GM23338 (cell line): Measurements from ENCODE around the gene ZNF256. TPM values are rescaled to one million over a fixed set of nuclear protein-coding genes. Genes with fewer than 3 reads are reported as not detected.

ENCODE experiments used
- ATAC-seq: fragments of 200-7000 bp; cut with Tn5 transposase; 3 replicates; pipeline ENCODE4 v1.9.1; 2020
- DNase-seq: peaks from one replicate; pipeline ENCODE4 v3.0.0-alpha.2; 2015; ENCODE audit warnings: low spot score
- H2AFZ ChIP-seq: fragments of 200-600 bp; sonication (generic); 2 replicates; pipeline ENCODE4 v1.8.0; 2016; ENCODE audit warnings: antibody characterized with exemption, mild to moderate bottlenecking, moderate library complexity
- H3F3A ChIP-seq: fragments of 200-600 bp; sonication (generic); replicated peaks from 2 replicates; pipeline ENCODE4 v1.8.0; 2017; ENCODE audit warnings: antibody characterized with exemption, mixed run types, low read depth
- H3K27ac ChIP-seq: fragments of 200-600 bp; sonication (generic); 2 replicates; pipeline ENCODE4 v1.6.1; 2016; ENCODE audit warnings: low read depth
- H3K27me3 ChIP-seq: fragments of 200-600 bp; sonication (generic); 2 replicates; pipeline ENCODE4 v1.8.0; 2016; ENCODE audit warnings: mild to moderate bottlenecking, mixed run types, moderate library complexity; ENCODE audit not compliant: insufficient read depth
- H3K36me3 ChIP-seq: fragments of 200-600 bp; sonication (generic); 2 replicates; pipeline ENCODE4 v1.8.0; 2016; ENCODE audit warnings: mild to moderate bottlenecking; ENCODE audit not compliant: insufficient read depth
- H3K4me1 ChIP-seq: fragments of 200-600 bp; sonication (generic); 2 replicates; pipeline ENCODE4 v1.8.0; 2016; ENCODE audit warnings: mild to moderate bottlenecking, moderate library complexity; ENCODE audit not compliant: insufficient read depth
- H3K4me2 ChIP-seq: fragments of 200-600 bp; sonication (generic); 2 replicates; pipeline ENCODE4 v1.7.1; 2017; ENCODE audit warnings: mixed run types
- H3K4me3 ChIP-seq: fragments of 200-600 bp; sonication (generic); 2 replicates; pipeline ENCODE4 v1.6.1; 2016; ENCODE audit warnings: mixed run types
- H3K79me2 ChIP-seq: fragments of 200-600 bp; sonication (generic); replicated peaks from 2 replicates; pipeline ENCODE4 v1.8.0; 2017; ENCODE audit warnings: mild to moderate bottlenecking; ENCODE audit not compliant: insufficient read depth
- H3K9me2 ChIP-seq: fragments of 200-600 bp; sonication (generic); 2 replicates; pipeline ENCODE4 v1.8.0; 2017; ENCODE audit not compliant: insufficient read depth
- H4K20me1 ChIP-seq: fragments of 200-600 bp; sonication (generic); replicated peaks from 2 replicates; pipeline ENCODE4 v1.8.0; 2017; ENCODE audit warnings: mild to moderate bottlenecking; ENCODE audit not compliant: insufficient read depth
- H3K27ac Mint-ChIP-seq: 2 replicates; pipeline ENCODE4 v1.8.0; 2020; ENCODE audit warnings: inconsistent platforms, mild to moderate bottlenecking, moderate library complexity, mixed read lengths
- H3K27me3 Mint-ChIP-seq: 3 replicates; pipeline ENCODE4 v1.8.0; 2022; ENCODE audit warnings: low read depth, mild to moderate bottlenecking, moderate library complexity, mixed read lengths, inconsistent platforms; ENCODE audit not compliant: insufficient read depth, poor library complexity
- H3K36me3 Mint-ChIP-seq: 3 replicates; pipeline ENCODE4 v1.8.0; 2021; ENCODE audit warnings: low read depth, mild to moderate bottlenecking, inconsistent platforms, moderate library complexity, mixed read lengths
- H3K4me1 Mint-ChIP-seq: 3 replicates; pipeline ENCODE4 v1.8.0; 2020; ENCODE audit warnings: mild to moderate bottlenecking, inconsistent platforms, mixed read lengths
- H3K4me3 Mint-ChIP-seq: 3 replicates; pipeline ENCODE4 v1.8.0; 2021; ENCODE audit warnings: moderate library complexity, mild to moderate bottlenecking, inconsistent platforms, mixed read lengths
- H3K9me3 Mint-ChIP-seq: 3 replicates; pipeline ENCODE4 v1.8.0; 2020; ENCODE audit warnings: moderate library complexity, mild to moderate bottlenecking, inconsistent platforms, mixed read lengths
- CREB1 ChIP-seq: fragments of 250-450 bp; sonication (Bioruptor Pico); IDR thresholded peaks from 2 replicates; pipeline ENCODE4 v1.5.0; 2020; ENCODE audit warnings: low read depth, mild to moderate bottlenecking, moderate library complexity
- CTCF ChIP-seq, 2 experiments: fragments of 200-600 bp in 1 of 2; sonication (generic) in 1 of 2; conservative IDR thresholded peaks; 2 replicates each; pipeline versions ENCODE4 v1.5.1 to v1.6.1; 2016 to 2017; ENCODE audit warnings: antibody characterized with exemption in 2 of 2, low read depth in 2 of 2, mild to moderate bottlenecking in 2 of 2, moderate library complexity in 1 of 2
- EZH2 ChIP-seq: fragments of 200-600 bp; sonication (generic); IDR thresholded peaks from one replicate; pipeline ENCODE4 v1.8.0; 2017; ENCODE audit warnings: antibody characterized with exemption, mild to moderate bottlenecking, low read depth; ENCODE audit not compliant: unreplicated experiment
- EZH2phosphoT487 ChIP-seq: fragments of 200-600 bp; sonication (generic); IDR thresholded peaks from one replicate; pipeline ENCODE4 v1.8.1; 2018; ENCODE audit warnings: antibody characterized with exemption; ENCODE audit not compliant: unreplicated experiment
- JUNB ChIP-seq: IDR thresholded peaks from one replicate; pipeline ENCODE4 v1.6.1; 2016; ENCODE audit warnings: antibody characterized with exemption; ENCODE audit not compliant: unreplicated experiment
- NANOG ChIP-seq: IDR thresholded peaks from 2 replicates; pipeline ENCODE4 v1.6.1; 2016; ENCODE audit warnings: antibody characterized with exemption, borderline replicate concordance
- POLR2AphosphoS5 ChIP-seq: IDR thresholded peaks from 2 replicates; pipeline ENCODE4 v1.6.1; 2016; ENCODE audit warnings: antibody characterized with exemption, low read depth
- STAT1 ChIP-seq: IDR thresholded peaks from one replicate; pipeline ENCODE4 v1.6.1; 2016; ENCODE audit warnings: antibody characterized with exemption; ENCODE audit not compliant: unreplicated experiment
- ZNF114 ChIP-seq: fragments of 250-450 bp; sonication (Bioruptor Pico); IDR thresholded peaks from 2 replicates; pipeline ENCODE4 v1.5.0; 2020; ENCODE audit warnings: mild to moderate bottlenecking, moderate library complexity
- ZNF331 ChIP-seq: fragments of 250-450 bp; sonication (Bioruptor Pico); IDR thresholded peaks from 2 replicates; pipeline ENCODE4 v1.5.0; 2020; ENCODE audit warnings: low read depth, mild to moderate bottlenecking, moderate library complexity
- polyA plus RNA-seq: library from polyadenylated mRNA; unstranded; fragments of >200 nt; fragmentation: Nextera tagmentation; extraction: Ambion mirVana; gene quantifications from 2 replicates; pipeline ENCODE4 v1.2.1, GENCODE V29; 2016
- total RNA-seq: library from RNA; depleted of rRNA; stranded (reverse); fragments of >200 nt; shearing (Covaris generic); gene quantifications from 2 replicates; pipeline ENCODE4 v1.2.3, GENCODE V29; 2014
- TF ChIP-seq, protein P1 (sequence below): IDR thresholded peaks from 2 replicates; pipeline ENCODE4 v1.6.1; 2016; ENCODE audit warnings: antibody characterized with exemption
- TF ChIP-seq, protein P2 (sequence below): fragments of 250-450 bp; sonication (Bioruptor Pico); IDR thresholded peaks from 2 replicates; pipeline ENCODE4 v1.5.0; 2020; ENCODE audit warnings: mild to moderate bottlenecking, moderate library complexity

ZNF256 gene
- total and polyA plus RNA-seq, 2 experiments from 2014 or later: 8.8 to 16.2 TPM

DNA sequence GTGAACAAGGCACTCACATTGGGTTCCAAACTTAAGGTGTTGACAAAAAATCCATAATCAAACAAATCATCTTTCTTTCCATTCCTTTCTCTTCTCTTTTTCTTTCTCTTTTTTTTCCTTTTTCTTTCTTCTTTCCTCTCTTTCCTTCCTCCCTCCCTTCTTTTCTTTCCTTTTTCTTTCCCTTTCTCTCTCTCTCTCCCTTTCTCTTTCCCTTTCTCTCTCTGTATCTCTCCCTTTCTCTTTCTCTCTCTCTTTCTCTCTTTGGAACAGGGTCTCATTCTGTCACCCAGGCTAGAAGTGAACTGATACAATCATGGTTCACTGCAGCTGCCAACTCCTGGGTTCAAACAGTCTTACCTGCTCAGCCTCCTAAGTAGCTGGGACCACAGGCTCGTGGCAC is 14.3 kb upstream of the ZNF256 start (continued):
- TF ChIP-seq ZNF331 (CRISPR knock-in tag): no peak
- no peak for TF ChIP-seq ZNF114 (CRISPR knock-in tag)
- no peak for TF ChIP-seq JUNB
- TF ChIP-seq CREB1 (CRISPR knock-in tag): no peak
- TF ChIP-seq, protein P1, sequence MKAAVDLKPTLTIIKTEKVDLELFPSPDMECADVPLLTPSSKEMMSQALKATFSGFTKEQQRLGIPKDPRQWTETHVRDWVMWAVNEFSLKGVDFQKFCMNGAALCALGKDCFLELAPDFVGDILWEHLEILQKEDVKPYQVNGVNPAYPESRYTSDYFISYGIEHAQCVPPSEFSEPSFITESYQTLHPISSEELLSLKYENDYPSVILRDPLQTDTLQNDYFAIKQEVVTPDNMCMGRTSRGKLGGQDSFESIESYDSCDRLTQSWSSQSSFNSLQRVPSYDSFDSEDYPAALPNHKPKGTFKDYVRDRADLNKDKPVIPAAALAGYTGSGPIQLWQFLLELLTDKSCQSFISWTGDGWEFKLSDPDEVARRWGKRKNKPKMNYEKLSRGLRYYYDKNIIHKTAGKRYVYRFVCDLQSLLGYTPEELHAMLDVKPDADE: no peak
- TF ChIP-seq POLR2AphosphoS5: no peak

DNA sequence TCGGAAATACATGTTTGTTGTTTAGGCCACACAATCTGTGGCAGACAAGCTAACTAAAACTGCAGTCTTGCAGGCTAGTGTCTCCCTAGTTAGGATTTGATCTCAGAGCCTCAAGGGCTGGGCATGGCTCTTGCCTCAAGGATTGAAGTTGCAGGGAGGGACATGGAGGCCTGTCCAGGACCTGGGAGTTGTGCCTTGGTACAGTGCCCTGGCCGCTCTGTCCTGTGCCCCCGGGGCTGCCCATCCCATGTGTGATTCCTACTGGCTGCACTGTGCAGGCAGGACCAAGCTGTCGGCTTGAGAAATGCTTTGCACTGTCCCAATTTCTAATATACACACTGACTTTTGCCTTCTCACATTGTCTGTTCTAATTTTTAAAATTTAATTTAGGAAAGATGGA is 7.5 kb upstream of the ZNF256 start:
- no peak overlapping the region for H3K4me3 Mint-ChIP-seq
- H3K27me3 ChIP-seq: no peaks in the 10 kb centered on the region
- H3K27ac ChIP-seq: no peak overlapping the region
- no peak overlapping the region for H3K27ac Mint-ChIP-seq
- H3K4me1 Mint-ChIP-seq: no peaks in the 10 kb centered on the region
- no peaks in the 10 kb centered on the region for H4K20me1 ChIP-seq
- H3K4me1 ChIP-seq: no peaks in the 10 kb centered on the region
- H3K36me3 ChIP-seq: no peaks in the 10 kb centered on the region
- H3K79me2 ChIP-seq: no peaks in the 10 kb centered on the region
- peaks cover 26% of the 10 kb centered on the region for H3K36me3 Mint-ChIP-seq
- H3K4me3 ChIP-seq: no peak overlapping the region
- peaks cover 5% of the 10 kb centered on the region for H3K27me3 Mint-ChIP-seq
- no peak for DNase-seq
- 0 out of 2 replicates have a peak, but pooled peaks cover 3% of the 10 kb centered on the region for H3K9me2 ChIP-seq
- H2AFZ ChIP-seq: no peak overlapping the region
- no peaks in the 10 kb centered on the region for H3F3A ChIP-seq
- peaks cover 78% of the 10 kb centered on the region for H3K9me3 Mint-ChIP-seq
- H3K4me2 ChIP-seq: no peak overlapping the region
- no peak for ATAC-seq
- TF ChIP-seq ZNF114 (CRISPR knock-in tag) (no peak), NANOG (no peak), CTCF (conservative IDR thresholded peaks at IDR 0.05; ENCODE audit: low read depth in 2 of 2) (no peak), ZNF331 (CRISPR knock-in tag) (no peak), EZH2 (no peak), STAT1 (no peak), POLR2AphosphoS5 (no peak), EZH2phosphoT487 (no peak)
- TF ChIP-seq, protein P1: no peak
- TF ChIP-seq, protein P2, sequence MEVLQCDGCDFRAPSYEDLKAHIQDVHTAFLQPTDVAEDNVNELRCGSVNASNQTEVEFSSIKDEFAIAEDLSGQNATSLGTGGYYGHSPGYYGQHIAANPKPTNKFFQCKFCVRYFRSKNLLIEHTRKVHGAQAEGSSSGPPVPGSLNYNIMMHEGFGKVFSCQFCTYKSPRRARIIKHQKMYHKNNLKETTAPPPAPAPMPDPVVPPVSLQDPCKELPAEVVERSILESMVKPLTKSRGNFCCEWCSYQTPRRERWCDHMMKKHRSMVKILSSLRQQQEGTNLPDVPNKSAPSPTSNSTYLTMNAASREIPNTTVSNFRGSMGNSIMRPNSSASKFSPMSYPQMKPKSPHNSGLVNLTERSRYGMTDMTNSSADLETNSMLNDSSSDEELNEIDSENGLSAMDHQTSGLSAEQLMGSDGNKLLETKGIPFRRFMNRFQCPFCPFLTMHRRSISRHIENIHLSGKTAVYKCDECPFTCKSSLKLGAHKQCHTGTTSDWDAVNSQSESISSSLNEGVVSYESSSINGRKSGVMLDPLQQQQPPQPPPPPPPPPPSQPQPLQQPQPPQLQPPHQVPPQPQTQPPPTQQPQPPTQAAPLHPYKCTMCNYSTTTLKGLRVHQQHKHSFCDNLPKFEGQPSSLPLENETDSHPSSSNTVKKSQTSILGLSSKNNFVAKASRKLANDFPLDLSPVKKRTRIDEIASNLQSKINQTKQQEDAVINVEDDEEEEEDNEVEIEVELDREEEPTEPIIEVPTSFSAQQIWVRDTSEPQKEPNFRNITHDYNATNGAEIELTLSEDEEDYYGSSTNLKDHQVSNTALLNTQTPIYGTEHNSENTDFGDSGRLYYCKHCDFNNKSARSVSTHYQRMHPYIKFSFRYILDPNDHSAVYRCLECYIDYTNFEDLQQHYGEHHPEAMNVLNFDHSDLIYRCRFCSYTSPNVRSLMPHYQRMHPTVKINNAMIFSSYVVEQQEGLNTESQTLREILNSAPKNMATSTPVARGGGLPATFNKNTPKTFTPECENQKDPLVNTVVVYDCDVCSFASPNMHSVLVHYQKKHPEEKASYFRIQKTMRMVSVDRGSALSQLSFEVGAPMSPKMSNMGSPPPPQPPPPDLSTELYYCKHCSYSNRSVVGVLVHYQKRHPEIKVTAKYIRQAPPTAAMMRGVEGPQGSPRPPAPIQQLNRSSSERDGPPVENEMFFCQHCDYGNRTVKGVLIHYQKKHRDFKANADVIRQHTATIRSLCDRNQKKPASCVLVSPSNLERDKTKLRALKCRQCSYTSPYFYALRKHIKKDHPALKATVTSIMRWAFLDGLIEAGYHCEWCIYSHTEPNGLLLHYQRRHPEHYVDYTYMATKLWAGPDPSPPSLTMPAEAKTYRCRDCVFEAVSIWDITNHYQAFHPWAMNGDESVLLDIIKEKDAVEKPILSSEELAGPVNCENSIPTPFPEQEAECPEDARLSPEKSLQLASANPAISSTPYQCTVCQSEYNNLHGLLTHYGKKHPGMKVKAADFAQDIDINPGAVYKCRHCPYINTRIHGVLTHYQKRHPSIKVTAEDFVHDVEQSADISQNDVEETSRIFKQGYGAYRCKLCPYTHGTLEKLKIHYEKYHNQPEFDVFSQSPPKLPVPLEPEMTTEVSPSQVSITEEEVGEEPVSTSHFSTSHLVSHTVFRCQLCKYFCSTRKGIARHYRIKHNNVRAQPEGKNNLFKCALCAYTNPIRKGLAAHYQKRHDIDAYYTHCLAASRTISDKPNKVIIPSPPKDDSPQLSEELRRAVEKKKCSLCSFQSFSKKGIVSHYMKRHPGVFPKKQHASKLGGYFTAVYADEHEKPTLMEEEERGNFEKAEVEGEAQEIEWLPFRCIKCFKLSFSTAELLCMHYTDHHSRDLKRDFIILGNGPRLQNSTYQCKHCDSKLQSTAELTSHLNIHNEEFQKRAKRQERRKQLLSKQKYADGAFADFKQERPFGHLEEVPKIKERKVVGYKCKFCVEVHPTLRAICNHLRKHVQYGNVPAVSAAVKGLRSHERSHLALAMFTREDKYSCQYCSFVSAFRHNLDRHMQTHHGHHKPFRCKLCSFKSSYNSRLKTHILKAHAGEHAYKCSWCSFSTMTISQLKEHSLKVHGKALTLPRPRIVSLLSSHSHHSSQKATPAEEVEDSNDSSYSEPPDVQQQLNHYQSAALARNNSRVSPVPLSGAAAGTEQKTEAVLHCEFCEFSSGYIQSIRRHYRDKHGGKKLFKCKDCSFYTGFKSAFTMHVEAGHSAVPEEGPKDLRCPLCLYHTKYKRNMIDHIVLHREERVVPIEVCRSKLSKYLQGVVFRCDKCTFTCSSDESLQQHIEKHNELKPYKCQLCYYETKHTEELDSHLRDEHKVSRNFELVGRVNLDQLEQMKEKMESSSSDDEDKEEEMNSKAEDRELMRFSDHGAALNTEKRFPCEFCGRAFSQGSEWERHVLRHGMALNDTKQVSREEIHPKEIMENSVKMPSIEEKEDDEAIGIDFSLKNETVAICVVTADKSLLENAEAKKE (CRISPR knock-in tag): no peak
